D721Med (cell line): ENCODE data around the gene CDC14B.
"Not testable (repeated sequence)": the region's sequence is repeated elsewhere in the genome, so short reads cannot be mapped to it uniquely, and the experiment has no call there.

Source experiments
- DNase-seq: peaks from one replicate; pipeline ENCODE4 v3.0.0; 2011; ENCODE audit warnings: low spot score; ENCODE audit not compliant: insufficient read length
- FAIRE-seq: peaks from 2 replicates; lab custom pipeline; 2011; peaks lifted over from hg19 to GRCh38; lab: Jason Lieb, UNC
- CTCF ChIP-seq: IDR thresholded peaks from 2 replicates; pipeline ENCODE4 v1.5.1; 2012; ENCODE audit warnings: mild to moderate bottlenecking, control low read depth; ENCODE audit not compliant: insufficient read depth; ENCODE audit errors: missing control alignments

Gene CDC14B

DNA sequence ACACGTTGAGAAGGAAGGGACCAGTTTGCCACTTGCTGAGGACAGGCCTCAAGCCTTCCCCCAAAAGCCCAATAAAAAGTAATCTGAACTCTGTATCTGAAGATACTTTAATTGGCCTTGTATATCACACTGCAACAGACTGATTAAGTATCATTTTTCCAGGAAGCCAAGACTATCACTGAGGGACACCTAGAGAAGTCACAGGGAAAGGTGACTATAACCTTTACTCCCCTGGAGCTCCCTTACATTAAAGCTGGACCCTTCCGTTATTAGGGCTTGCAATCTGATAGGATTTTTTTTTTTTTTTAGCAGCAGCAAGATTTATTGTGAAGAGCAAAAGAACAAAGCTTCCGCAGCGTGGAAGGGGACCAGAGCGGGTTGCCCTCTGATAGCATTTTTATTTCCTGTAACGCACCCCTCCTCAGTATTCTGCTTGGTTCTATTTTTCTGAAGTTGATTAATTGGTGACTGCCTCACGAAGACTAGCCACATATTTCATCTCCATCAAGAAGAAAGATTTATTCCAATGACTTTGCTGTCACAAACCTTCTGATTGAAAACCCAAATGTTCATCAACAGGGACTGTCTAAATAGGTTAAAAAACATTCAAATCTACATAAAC lies 2.7 kb downstream of the CDC14B start:
- no peak for TF ChIP-seq CTCF
- DNase-seq: no peak
- FAIRE-seq: peak; percentile 6

DNA sequence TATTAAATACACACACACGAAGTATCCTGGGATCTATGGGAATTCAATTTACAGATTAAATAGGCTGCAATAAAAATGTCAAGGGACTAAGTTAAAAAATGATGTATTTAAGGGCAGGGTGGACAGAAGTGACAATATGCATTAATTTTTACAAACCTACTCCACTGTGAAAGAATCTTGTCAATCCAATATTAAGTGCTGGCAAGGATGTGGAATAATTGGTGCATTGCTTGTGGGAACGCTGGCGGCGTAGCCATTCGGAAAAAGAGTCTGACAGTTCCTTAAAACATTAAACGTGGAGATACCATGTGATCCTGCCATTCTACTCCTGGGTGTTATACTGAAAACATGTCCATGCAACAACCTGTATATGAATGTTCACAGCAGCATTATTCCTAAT lies 4.2 kb downstream of the CDC14B start:
- FAIRE-seq (no peak), DNase-seq (no peak)
- no peak for TF ChIP-seq CTCF

DNA sequence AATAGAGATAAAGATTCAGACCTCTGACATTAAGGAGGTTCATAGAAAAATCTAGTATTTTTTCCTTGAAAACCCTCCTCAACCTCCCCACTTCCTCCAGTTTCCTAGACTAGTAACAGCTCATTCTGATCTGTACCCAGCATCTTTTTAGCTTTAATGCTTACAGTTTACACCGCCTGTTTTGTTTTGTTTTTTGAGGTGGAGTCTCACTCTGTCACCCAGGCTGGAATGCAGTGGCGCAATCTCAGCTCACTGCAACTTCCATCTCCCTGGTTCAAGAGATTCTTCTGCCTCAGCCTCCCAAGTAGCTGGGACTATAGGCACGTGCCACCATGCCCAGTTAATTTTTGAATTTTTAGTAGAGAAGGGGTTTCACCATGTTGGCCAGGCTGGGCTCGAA lies 5.0 kb downstream of the CDC14B start:
- not testable (repeated sequence) for FAIRE-seq, DNase-seq

DNA sequence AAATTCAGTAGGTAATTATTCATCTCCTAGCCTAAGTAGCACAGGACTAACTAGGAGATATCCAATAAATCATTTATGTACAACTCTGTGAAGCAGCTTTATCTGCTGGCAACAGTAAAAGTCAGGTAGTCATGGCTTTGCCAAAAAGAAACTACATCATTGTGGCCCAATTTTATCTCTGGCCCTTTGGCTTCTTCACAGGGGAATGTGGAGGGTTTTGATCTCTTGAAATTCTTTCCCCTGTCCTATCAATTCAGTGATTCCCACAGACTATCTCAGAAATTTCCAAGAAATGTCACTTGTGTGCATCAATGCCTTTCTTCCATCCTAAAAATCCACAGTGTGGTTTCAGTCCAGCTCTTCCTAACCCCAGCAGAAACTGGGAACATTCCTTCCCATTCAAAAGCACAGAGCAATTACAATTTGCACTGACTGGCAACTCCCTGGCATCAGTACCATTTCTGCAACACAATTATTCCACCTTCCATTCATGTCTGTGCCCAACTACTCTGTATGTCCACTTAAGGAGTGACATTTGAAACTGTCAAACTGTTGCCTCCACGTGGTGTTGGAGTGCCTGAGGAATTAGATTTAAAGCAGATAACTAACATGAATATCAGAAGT lies 6.6 kb downstream of the CDC14B start:
- no peak for TF ChIP-seq CTCF
- DNase-seq: no peak
- FAIRE-seq: no peak

DNA sequence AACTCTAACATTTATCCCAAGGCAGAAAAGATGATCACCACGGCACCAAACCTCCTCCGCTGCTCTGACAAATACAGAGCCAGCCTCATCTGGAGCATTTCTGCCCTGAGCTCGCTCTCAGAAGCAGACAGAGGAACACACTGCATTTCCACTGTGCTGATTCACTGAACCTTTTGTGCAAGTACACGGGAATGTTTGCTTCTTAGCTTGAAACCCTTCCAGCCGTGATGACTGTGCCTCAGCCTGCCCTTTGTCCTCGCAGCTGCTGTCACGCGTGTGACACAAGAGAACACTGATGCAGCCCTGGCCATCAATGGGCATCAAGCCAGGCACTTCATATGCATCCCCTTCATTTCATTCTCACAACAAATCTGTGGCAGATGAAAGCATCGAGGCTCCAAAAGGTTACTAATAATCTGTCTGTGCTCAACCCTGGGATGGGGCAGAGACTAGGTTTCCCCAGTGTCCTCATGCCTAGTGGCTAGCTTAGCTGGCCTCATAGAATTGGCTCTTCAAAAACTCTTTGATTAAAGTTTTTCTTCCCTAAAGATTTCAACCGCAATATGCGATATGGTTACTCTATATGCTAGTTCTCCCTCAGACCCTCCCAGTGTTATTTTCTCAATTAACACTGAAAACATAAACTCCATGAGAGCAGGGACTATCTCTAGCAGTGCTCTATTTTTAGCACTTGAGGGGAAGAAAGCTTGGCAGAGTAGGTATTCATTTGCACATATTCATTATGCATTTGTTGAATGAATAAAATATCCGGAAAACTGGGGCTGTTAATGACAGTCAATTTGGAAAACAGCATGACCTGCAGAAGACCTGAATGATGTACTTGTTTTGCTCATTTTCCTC lies 7.3 kb downstream of the CDC14B start:
- no peak for FAIRE-seq
- DNase-seq: no peak
- TF ChIP-seq CTCF: no peak

- DNase-seq: no peak
- no peak for TF ChIP-seq CTCF
- FAIRE-seq: no peak
These were observed 8.3 kb downstream of the CDC14B start for GRCh38 chr9:96611302-96611701.

DNA sequence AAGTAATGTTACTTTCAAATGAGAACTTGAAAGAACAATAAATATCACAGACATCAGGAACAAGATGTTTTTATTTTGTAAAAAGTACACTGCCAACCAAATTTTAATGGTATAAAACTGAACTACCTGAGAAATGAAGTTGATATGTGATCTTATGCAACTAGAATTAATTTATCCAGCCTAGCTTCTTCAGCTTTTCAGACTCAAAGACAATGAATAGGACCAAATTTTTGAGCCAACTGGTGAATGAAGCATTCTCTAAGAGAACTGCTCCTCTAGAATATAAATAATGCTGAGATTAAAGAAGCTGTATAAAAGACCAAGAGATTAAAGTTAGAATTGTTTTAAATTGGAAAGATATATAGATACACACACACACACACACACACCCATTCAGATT lies 9.9 kb downstream of the CDC14B start:
- DNase-seq: no peak
- TF ChIP-seq CTCF: no peak
- no peak for FAIRE-seq
